HG02610 (cell line): ENCODE data around the gene CADM1.

Source experiments
- ATAC-seq: cut with Tn5 transposase; IDR thresholded peaks from one replicate; pipeline ENCODE4 v1.9.1; 2021; ENCODE audit warnings: mild to moderate bottlenecking, moderate library complexity; ENCODE audit not compliant: unreplicated experiment

CADM1 gene

DNA sequence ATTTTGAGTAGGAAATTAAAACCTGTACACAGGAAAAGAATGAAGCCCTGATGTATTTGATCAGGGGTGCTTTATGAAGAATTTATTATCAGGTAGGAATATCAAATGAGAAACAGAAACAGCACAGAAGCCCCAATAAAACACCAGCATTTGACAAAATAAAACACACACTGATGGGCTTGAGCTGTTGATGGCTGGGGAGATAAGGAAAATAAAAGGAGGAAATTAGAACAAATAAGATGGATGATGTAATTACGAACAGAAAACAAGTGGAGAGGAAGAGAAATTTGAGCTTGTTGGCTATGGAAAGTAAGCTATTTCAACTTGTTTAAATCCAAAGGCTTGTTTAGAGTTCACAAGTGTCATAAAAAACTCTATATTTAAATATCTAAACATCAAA lies 213.7 kb downstream of the CADM1 start:
- no peak for ATAC-seq

DNA sequence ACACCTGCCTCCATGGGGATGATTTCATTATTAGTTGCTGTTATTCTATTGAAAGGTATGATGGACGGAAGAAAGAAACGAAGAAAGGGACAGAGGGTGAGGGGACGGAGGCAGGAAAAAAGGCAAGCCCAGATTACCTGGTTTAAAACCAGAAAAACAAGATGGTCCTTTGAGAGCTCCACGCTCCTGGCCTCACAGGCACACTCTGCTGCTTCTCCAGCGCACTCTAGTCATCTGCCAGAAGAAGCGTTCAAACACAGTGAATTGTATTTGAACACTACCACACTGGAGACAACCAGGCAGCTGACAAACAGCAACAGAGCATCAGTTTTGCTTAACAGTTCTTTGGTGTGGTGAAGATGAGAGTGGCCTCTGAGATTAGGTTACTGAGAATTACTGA lies 216.9 kb downstream of the CADM1 start:
- no peak for ATAC-seq

DNA sequence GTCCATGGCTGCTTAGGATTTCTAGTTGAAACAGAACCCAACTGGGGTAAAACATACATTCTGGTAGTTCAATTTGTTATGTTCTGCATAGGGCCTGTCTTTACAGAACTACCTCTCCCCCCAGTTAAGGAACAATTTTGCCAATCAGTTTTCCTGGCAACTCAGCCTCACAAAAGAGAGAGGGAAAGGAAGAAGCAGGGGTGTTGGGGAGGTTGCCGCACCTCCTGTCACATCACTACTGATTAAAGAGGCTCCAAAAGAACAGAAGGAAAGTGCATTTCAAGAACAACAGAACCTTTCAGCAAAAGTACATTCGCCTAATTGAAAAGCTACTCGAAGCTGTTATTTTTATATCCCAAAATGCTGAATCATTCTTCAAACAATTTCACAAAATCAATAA lies 217.6 kb downstream of the CADM1 start:
- no peak for ATAC-seq

DNA sequence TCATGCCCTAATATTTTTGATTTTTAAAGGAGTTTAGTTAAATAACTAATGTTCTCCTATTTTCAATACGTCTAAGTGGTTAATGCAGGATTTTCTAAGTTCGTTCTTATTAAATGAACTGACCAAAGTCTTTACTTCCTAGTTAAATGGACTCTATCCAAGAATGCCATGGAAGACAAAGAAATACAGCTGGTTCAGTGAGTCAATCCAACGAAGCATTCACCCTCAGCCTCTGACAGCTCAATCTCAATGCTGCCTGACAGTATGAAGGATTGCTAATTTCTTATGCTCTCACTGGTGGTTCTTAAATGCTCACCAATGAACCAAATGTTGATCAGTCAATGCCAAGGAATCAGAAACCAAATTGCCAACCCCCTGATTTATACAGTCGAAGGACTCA lies 219.4 kb downstream of the CADM1 start:
- no peak for ATAC-seq

DNA sequence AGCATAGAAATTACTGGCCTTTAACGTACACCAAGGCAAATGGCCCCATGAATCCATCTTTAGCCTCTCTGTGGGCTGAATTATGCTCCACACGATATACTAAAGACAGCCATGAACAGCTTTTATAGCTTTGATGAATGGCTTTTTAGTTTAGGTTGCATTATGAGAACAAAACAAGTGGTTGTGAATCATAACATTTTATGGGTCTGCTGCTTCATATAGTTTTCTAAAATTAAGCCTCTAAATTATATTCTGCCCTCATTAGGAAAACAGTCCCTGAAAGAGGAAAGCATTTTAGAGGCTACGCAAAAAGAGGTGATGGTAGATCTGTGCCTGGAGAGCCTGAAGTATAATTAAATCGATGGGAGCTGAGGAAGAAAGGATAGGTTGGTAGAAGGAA lies 221.3 kb downstream of the CADM1 start:
- ATAC-seq, result no peak

DNA sequence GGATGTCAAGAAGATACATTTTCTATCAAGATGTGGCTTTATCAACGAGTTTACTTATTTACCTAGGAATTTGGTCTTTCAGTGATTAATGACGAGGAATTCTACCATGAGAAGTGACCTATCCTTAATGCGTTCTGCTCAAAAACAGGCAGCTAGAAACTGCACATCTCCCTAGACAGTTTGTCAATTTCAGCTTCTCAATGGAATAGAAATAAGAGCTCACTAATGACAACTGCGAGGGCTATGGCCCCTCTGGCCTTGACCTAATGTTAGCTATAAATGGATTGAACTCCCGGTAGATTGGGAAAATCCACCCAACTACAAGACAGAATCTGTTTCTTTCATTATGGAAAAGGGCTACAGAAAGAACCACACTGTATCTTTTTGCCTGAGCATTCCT lies 223.4 kb downstream of the CADM1 start:
- ATAC-seq, result no peak

DNA sequence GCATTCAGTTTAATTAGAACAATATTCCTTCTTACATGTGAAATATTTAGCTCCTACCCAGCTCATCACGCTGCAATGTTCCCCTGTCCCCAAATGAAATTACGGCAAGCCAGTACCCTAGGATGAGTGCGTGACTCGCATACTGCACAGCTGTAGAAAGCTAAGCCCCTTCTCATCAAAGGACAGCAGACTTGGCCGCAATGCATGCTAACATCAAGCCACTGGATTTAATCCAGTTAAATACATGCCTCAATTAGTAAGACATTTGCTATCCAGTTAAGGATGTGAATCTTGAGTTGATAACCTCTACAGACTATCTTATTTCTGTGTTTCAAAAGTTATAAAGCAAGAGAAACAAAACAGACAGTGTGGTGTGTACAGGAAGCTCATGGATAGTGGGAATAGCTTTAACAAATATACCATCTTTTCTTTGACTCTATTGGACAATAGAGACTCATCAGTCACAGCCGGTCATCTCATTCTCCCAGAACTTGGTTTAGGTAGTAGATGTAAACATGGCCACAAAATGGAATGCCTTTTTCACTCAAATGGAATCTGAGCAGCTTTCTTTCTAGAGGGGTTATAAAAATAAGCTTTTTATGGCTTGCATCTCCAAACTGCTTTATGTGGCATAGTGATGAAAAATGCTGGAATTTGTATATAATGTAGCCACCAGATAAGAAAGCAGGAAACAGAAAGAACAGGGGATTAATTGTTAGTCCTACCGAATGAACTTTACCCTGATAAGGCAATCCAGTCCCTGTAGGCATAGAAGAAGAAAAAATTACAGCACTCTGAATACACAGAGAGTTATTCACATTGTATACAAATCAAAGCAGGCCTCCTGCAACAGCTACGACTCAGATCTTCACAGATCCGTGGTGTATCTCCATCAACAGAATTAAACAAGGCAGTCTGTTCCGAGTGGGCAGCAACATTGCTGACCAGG lies 224.1 kb downstream of the CADM1 start:
- no peak for ATAC-seq

DNA sequence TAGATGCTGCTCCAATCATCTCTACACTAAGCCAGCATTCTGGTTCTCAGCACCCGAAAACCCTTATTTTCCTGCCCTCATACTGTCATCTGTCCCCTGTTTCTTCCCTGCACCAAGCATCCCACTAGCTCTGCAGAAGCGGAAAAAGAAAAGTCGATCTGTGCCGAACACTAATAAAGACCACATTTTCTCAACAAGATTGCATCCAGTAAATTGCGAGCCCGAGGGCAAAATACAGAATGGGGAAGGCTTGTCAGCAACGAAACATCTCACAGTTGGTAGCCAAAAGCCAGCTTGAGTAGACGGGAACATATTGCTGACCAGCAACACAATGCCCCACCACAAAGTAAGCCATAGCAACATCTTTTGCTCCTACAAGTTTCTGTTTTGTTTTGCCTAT lies 227.4 kb downstream of the CADM1 start:
- no peak for ATAC-seq

DNA sequence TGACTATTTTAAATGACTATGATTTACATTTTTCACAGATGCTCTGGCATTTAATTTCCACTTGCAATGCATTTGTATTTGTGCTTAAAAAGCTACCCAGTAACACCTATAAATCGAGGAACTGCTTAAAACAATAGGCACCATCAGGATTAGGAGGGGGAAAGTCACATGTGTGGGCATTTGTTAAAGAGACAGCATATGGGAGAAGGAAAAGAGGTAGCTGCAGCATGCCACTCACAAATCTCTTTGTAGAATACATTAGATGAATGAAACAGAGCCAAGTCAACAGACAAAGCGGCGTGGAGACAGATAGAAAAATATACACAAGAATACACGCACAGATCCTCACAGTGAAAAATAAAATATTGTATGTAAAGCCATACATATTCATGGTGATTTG lies 228.0 kb downstream of the CADM1 start:
- ATAC-seq, result no peak

DNA sequence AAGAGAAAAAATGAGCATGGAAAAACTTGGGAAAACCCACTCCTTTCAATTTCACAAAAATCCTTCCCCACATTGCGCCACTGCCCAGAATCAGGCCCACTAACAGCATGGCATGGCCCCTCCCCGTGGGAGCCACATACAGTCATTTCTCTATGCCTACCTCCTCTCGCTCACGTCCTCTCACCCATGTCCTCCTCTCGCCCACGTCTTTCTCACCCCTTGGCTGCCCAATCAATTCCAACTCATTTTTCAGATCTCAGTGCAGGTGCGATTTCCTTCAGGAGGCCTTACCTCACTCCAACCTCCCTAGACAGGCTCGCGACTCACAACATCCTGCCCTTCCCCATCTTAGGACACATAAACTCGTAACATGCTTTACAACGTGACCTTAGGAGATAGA lies 229.2 kb downstream of the CADM1 start:
- no peak for ATAC-seq

DNA sequence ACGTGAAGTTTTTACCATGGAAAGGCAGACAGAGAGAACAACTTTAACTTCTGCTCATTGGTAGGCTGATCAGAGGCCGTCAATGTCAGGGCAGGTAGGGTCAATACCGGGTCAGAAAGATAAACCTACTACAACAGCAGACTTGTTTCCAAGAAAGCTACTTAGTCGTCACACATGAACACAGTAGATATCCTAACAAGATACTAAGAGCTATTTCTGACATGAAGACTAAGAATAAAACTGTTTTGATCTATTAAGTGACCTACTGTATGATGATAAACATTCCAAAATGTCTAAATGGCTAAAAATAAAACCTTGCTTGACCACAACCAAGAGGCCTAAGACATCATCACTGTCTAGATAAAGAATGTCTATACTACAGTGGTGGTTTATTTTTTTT lies 231.3 kb downstream of the CADM1 start:
- no peak for ATAC-seq

DNA sequence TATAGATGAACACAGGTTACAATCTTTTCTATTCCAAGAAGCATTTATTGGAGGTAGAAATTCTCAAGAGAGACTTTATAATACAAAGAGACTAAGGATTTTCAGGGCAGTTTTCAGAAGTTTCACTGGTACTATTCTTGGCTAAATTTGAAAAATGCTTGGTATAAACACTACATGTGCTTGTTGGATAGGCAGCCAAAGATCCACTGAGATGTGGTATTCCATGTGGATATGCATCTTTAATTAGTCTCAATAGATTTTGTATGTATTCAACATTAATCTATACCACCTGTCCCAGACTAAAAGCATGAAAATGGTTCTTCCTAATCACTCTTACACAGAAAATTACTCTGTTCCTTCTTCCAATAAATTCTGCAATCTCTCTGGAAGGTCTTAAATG lies 232.6 kb downstream of the CADM1 start:
- ATAC-seq, result no peak

DNA sequence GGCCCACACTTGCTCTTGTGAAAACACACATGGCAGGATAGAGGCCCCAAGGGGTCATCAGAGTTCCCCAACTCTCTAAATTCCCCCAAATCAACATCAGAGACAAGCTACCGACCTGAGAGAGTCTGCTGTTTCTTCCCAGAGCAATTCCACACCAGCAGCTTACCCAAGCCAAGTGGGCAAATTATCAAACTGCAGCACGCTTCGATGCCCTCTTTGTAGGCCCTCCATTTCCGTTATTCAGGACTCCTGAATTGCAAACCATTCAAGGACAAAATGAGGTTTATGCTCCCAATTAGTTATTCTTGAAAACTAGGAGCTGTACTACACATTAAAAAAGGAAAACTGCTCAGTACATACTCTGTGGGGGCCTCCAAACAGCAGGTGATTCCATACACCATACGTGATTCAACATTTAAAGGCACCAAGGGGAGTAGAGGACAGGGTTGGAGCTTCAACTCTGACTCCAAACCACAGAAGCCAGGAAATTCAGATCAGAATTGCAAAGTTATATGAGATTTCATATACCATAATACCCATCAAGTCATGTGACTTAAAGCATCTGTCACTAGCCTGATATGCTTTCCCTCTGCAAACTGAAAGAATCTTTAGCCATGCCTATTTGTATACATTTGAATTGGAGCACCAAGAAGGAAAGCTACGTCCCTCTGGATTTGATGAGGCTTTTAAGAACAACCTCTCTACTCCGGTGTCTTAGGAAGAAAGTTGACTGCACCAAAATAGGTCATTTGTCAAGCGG lies 234.8 kb downstream of the CADM1 start:
- ATAC-seq, result no peak

DNA sequence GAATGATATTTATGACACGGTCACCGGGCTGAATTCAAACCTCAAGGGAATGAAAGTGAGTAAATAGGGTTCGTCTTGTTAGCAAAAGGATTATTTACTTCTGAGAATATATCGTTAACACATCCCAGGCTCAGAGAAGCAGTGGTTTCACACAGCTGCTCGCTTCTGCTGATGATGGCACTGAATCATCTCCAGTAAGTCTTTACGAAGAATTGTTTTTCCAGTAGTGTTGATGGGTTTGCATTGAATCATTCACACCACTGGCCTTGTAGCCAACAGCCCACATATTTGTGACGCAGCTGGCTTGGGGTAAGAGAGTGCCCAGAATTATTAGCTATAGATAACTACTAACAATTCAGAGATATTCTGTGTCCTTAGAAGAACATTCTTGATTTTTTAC lies 236.3 kb downstream of the CADM1 start:
- no peak for ATAC-seq

DNA sequence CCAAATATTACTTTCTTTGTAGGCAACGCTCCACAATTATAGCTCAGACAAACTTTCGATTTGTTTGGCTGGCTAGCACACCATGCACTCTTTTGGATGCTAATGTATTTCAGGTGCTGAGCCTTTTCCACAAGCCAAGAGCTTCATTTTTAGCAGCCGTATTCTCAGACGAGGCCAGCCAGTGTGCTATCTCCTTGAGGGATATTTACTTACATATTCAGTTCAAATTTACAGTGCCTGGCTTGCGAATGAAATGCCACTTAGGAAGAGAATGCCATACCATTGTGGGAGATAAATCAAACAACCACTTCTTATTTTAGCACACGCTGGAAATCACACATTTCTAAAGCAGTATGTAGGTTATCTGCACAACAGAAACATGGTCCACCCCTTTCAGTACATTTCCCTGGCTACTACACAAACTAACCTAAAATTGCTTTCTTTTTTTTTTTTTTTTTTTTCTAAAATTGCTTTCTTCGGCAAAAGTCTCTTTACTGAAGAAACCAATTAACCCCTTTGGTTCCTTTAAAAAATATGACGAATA lies 236.9 kb downstream of the CADM1 start:
- no peak for ATAC-seq

DNA sequence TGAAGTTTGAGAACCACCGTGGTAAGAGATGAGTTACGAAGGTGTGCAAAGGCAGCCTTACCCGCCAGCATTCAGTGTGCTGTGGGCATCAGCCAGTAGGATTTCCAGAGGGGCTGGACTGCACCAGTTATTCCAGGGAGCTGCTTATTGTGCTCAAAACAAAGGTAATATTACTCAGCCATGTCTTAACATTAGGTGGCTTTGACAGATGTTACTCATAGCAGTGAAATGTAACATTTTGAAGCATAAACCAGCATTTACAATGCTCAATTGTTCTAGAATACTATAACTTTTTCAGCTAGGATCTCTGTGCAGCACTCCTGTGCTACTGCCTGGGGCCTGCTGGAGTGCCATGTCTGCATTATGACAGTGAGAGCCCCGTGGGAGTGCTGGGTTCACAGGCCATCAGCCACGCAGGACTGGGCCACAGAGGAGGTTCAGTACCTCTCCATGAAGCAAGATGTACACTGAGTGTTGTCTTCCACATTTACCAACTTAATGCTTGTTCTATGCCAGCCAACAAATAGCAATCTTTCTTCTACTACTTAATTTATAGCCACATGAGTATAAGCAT lies 238.1 kb downstream of the CADM1 start:
- ATAC-seq, result no peak

DNA sequence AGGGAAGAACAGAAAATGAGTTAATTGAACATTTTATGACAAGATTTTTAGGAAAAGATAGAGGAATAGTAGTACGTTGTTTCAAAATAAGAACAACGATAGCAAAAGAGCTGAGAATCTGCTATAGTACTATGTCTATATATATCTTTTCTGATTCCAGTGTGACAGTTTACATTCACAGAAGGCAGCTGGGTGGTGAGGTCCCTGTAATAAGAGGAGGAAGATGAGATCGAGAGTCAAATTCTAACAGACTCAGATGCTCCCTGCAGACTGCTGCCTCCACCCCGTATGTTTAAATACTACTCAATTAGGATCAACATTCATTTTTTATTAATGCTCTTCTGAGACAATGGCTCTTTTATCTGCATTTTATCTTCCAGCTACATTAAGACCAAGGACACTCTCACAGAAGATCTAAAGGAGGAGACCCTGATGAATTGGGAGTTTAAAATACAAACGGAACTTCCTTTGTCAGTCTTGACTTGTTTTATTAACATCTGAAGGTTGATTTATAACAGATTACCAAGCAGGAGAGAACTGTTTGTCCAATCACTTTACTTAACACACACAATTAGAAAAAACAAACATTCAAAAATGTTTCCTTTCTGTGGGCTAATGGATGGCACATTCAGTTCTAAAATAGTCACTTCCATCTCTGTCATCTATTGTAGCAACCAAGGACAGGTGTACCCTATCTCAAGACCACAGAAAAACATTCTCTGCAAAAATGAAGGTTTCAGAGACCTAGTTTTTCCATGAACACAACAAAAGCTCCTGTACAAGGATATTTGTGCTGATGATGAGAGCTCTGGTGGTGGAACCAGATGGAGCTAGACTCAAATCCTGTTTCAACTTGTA lies 240.2 kb downstream of the CADM1 start:
- ATAC-seq, result no peak

DNA sequence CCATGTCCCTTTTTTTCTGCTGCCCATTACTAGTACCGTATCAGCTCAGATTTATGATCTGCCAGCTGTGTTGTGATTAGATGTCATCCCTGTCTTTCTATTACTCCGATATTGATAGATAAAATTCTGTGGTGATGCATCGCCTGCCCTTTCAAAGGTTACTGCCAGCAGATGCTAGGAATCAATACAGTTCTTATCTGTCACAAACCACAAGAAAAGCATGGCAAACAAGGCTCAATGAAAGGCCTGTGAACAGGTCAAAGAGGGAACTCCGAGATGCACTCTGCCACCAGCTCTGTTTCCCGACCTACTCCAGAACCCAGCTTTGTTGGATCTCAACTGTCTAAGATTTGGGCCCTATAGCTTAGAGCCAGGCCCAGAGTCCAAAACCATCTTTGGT lies 246.0 kb downstream of the CADM1 start:
- no peak for ATAC-seq

DNA sequence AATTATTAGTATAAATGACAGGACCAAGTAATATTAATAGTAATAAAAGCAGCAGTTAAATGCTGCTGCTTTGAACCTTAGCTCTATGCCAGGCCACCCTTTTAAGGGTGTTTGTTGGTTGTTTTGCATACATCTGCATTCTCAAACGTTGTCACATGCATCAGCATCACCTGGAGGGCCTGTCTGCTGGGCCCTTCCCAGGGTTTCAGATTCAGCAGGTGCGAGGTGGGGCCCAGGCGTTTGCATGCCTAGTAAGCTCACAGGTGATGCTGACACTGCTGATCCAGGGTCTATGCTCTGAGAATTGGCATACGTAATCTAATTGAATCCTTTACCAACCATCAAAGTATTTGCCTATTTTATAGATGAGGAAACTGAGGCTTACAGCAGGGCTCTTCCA lies 246.5 kb downstream of the CADM1 start:
- ATAC-seq, result no peak

DNA sequence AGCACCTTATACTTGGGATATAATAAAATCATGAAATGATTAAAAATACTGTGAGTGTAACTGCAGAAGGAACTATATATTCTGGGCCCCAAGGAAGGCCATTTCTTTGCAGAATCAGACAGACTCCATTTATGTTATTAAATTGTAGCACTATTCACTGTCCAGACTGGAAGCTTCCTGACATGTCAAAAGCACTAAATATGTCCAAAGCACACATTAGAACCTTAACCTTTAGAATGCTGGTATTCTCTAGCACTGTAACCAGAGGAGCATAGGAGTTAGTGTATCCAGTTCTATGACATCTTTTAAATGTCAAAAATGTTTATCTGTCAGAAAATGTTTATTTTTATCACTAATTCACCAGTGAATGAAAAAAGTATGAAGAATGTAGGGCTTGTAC lies 246.9 kb downstream of the CADM1 start:
- ATAC-seq, result no peak
